ENCODE measurements around the gene B4GALT1. TPM values are rescaled to one million over a fixed set of nuclear protein-coding genes. Genes with fewer than 3 reads are reported as not detected.
A peak's percentile ranks its signal among the peaks of the same experiment; 100 is the strongest.

Gene B4GALT1
- total RNA-seq, 1 donor from 2014 or later: 72.0 TPM

- no peaks in the 10 kb centered on the region for H3K27me3 ChIP-seq (ENCODE audit: low read depth)
- ATAC-seq (no peak), DNase-seq (no peak)
- no peak for TF ChIP-seq CTCF (IDR thresholded peaks at IDR 0.05)
- peaks cover 50% of the 10 kb centered on the region for H3K36me3 ChIP-seq
- no peak overlapping the region for H3K4me3 ChIP-seq
- H3K4me1 ChIP-seq: peaks cover 72% of the 10 kb centered on the region
- H3K27ac ChIP-seq: peak overlapping the region; percentile 24
- H3K9me3 ChIP-seq: no peaks in the 10 kb centered on the region
- intact Hi-C loops (cut with DNase I): no loop called here
Measured at GRCh38 chr9:33135031-33135461, 32.1 kb downstream of the B4GALT1 start.

- Histone ChIP-seq H3K27me3 (ENCODE audit: low read depth) (no peaks in the 10 kb centered on the region), H3K27ac (peak overlapping the region; percentile 21), H3K36me3 (peaks cover 68% of the 10 kb centered on the region), H3K4me3 (no peak overlapping the region), H3K9me3 (no peaks in the 10 kb centered on the region), H3K4me1 (peaks cover 67% of the 10 kb centered on the region)
- ATAC-seq (no peak), DNase-seq (no peak)
- TF ChIP-seq CTCF (IDR thresholded peaks at IDR 0.05): no peak
- intact Hi-C loops (cut with DNase I): no loop called here
Measured at GRCh38 chr9:33133186-33133585, 34.0 kb downstream of the B4GALT1 start.

- intact Hi-C loops (cut with DNase I): no loop called here
- ATAC-seq: peak in 1 of 2 donors; percentile 39
- peaks cover 56% of the 10 kb centered on the region for H3K4me1 ChIP-seq
- H3K27me3 ChIP-seq (ENCODE audit: low read depth): no peaks in the 10 kb centered on the region
- H3K27ac ChIP-seq: peak overlapping the region; percentile 31
- H3K9me3 ChIP-seq: no peaks in the 10 kb centered on the region
- no peak overlapping the region for H3K4me3 ChIP-seq
- peaks cover 79% of the 10 kb centered on the region for H3K36me3 ChIP-seq
- DNase-seq: no peak
- no peak for TF ChIP-seq CTCF (IDR thresholded peaks at IDR 0.05)
Measured at GRCh38 chr9:33131790-33132772, 35.1 kb downstream of the B4GALT1 start.

- Histone ChIP-seq H3K4me3 (no peak overlapping the region), H3K9me3 (no peaks in the 10 kb centered on the region), H3K36me3 (peaks cover 84% of the 10 kb centered on the region), H3K27ac (peak overlapping the region; percentile 31), H3K4me1 (peaks cover 55% of the 10 kb centered on the region), H3K27me3 (ENCODE audit: low read depth) (no peaks in the 10 kb centered on the region)
- no peak for TF ChIP-seq CTCF (IDR thresholded peaks at IDR 0.05)
- ATAC-seq (peak; percentile 34 to 36), DNase-seq (no peak)
- intact Hi-C loops (cut with DNase I): no loop called here
Measured at GRCh38 chr9:33130961-33131789, 36.0 kb downstream of the B4GALT1 start.
